ENCODE results near the gene PIGM.
"Not testable (repeated sequence)": the region's sequence is repeated elsewhere in the genome, so short reads cannot be mapped to it uniquely, and the experiment has no call there.

The PIGM gene

GRCh38 chr1:160058087-160058486 is 26.3 kb upstream of the PIGM start:
- no peak for DNase-seq

GRCh38 chr1:160056648-160057169 is 24.9 kb upstream of the PIGM start:
- peak in 1 of 2 donors; percentile 13 for DNase-seq

DNA sequence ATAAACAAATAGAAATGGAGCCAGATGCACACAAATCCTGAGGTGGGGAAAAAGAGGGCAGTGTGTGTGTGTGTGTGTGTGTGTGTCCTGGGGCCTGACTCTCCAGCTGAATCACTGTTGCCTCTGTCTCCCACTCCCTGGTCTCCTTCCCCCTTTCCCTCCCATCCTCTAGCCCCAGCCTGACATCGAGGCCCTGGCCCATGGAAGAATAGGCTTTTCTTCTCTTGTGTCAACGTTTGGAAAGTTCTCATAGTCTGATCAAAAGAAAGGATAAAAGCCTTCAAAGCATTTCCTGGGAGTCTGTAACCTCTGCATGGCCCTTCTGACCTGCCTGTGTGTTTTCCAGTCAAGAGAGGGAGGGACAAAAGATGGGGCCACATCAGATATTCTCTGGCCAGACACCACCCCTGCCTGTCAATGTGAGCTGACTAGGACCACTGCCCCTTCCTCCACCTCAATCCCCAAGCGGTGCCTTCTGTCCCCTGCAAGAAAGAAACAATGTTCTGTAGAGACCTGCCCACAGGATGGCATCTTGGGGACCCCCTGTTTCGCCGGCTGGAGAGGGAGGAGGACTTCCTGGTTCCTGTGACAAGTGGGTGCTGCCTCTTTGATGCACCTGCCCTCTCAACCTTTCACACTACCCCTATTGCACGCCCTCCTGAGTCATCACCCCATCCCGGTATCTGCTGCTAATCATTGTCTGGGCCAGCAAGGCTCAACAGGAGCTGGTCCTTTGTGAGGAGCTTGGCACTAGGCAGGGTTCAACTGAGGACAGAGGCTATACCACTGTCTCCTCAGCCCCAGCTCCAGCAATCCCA is 22.0 kb upstream of the PIGM start:
- DNase-seq: no peak

DNA sequence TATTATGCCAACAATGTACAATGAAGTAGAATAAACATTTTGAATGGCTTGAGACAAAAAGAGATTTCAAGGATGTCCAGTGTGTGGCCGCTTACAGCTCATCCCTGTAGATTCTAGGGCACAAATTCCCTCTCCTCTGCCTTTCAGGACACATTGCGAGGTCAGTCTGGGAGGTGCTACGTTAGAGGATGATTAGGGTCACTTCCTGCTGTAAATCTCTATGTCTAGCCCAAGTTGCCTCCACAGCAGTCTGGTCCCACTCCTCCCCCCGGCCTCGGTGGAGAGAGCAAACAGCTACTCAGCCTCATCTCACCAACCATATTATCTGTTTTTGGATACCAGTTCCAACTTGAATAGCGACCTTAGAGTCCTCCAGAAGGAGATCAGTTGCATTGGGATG is 21.1 kb upstream of the PIGM start:
- DNase-seq: no peak

DNA sequence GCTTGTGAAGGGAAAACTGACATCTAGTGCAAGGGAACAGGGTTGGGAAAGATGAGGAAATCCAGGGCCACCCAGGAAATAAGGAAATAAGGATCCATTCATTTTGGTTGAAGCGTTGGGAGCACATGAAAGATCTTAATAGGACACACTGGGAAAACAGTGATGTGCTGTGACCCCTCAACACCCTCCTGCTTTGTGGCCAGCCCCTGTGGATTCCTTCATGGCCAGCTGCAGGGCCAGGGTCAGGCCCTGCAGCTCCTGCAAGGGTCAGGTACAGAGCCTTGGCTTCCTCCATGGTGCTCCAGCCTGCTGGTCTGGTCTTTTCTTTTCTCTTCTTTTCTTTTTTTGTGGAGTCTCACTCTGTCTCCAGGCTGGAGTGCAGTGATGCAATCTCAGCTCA is 18.8 kb upstream of the PIGM start:
- DNase-seq: no peak

- DNase-seq: not testable (repeated sequence)
Measured at GRCh38 chr1:160050182-160050581, 18.4 kb upstream of the PIGM start.

- DNase-seq: no peak
Measured at GRCh38 chr1:160049101-160049500, 17.3 kb upstream of the PIGM start.

DNA sequence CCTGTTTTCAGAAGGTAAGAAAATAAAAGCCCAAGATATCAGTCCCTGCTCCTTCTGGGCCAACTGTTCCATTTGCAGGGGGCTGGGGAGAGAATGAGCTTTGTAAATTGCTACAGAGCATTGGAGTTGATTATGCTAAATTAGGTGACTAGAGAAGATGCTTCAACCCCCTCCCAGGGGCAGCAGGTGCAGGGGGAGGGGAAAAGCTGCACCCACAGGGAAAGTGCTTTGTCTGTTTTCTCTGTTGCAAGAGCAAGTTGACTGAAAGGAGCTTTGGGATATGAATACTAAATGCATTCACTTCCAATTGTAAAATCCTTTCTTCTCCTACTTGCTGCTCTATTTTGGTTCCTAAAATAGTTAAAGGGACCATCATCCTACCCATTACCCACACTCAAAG is 16.5 kb upstream of the PIGM start:
- no peak for DNase-seq

DNA sequence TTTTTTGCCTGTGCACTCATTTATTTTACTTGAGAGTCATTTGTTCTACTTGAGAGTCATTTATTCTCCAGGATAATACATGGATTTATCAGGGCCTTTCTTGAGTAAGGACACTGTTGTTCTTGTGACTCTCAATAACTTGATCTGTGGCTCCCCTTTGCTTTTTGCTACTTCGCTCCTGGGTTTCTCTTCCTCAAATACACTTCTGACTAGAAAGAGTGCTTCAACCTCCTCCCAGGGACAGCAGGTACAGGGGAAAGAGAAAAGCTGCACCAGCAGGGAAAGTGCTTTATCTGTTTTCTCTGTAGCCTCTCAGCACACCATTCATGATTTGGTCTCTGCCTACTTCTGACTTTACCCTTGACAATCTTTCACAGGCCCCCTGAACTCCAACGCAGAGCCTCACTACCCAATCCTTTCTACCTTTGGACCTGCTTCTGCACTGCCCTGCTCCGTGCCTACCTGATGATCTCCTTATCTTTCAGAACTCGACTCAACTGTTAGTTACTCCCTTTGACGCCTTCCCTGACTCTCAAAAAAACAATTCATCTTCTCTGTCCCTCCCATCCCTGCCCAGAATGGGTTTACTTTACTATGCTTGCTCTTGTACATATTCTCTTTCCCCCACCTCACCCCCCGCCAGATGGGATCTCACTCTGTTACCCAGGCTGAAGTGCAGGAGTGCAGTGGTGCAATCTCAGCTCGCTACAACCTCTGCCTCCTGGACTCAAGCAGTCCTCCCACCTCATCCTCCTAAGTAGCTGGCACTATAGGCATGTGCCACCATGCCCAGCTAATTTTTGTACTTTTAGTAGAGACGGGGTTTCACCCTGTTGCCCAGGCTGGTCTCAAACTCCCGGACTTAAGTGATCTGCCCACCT is 15.6 kb upstream of the PIGM start:
- no peak for DNase-seq

GRCh38 chr1:160046494-160047110 is 14.8 kb upstream of the PIGM start:
- peak; percentile 44 to 82 for DNase-seq

DNA sequence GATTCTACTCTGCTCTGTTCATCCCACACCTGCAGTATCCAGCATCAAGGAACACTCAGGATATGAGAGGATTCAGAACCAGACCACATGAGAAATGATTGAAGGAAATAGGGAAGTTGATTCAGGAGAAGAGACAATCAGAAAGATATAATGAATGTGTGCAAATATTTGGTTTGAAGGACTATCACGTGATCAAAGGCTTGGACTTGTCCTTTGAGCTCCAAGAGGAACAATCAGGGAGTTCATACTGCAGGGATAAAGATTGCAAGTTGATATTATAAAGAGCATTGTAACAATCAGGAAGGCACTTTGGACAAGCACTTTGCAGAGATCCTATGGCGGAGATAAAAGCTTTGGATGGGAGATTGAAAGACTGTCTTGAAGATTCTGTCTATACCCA is 13.9 kb upstream of the PIGM start:
- no peak for DNase-seq

DNA sequence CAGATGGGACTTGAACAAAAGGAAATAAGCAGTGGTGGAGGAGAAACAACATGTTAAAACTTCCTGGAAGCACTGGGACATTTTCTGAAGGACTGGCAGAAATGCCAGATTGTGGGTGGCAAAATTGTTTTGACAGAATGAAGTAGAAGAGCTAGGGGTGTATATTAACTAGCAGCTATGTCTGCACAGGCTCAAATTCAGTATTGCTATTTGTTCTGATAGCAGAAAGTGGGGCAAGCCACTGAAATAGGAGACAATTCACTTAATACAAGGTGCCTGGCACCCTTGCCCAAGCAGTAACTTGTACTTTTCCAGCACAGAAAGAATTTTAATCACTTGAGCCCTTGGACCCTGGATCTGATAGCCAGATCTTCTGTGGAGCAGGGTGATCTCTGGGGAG is 11.8 kb upstream of the PIGM start:
- DNase-seq: no peak

DNA sequence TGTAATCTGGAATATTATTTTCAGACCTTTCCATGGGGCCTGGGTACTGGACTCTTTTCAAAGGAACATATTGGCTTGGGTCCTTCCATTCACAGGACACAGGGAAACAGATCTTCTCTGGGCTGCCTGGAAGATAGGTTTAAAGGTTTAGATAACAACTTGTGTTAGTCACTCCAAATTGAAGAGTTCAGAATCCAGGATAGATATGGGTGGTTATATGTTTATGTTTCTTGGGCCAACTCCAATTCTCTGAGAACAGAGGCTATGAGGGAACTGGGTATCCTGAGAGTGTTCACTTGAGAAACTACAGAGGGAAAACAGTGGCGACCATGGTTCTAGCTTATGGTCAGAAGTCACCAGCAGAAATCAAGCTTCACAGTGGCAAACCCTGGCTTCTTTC is 8.7 kb upstream of the PIGM start:
- no peak for DNase-seq

DNA sequence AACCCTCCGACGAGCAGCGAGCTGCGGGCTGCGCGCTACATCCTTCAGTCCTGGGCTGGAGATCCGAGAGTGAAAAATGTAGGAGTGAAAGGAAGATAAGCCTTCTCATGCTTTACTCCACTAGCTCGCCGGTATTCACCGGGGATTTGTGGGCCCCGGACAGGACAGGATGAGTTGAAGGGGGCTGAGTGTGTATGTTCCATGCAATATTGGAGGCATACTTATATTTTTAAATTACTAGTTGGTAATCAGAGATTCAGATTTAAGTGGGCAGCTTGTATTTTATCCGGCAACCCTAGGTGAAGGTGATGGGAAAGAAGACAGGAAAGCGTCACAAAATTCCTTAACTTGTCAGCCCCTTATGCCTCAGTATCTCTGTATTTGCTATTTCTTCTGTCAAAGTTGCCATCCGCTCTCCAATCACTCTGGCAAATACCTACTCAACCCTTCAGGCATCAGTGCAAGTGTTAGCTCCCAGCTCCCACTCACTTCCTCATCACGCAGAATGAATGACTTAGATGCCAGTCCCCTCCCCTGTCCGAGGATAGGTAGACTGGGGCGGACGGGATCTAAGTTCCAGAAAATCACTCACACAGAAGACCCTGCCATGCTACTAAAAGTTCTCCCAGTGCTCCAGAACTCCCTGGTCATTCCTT is 503 bp upstream of the PIGM start:
- no peak for DNase-seq

GRCh38 chr1:160030657-160031364 is 979 bp downstream of the PIGM start:
- DNase-seq: no peak

- no peak for DNase-seq
Measured at GRCh38 chr1:160028426-160028825, 3.4 kb downstream of the PIGM start.

- DNase-seq: no peak
Measured at GRCh38 chr1:160025314-160025713, 6.5 kb downstream of the PIGM start.

- DNase-seq: no peak
Measured at GRCh38 chr1:160024195-160024905, 7.4 kb downstream of the PIGM start.

GRCh38 chr1:160022330-160023310 is 9.2 kb downstream of the PIGM start:
- no peak for DNase-seq

DNA sequence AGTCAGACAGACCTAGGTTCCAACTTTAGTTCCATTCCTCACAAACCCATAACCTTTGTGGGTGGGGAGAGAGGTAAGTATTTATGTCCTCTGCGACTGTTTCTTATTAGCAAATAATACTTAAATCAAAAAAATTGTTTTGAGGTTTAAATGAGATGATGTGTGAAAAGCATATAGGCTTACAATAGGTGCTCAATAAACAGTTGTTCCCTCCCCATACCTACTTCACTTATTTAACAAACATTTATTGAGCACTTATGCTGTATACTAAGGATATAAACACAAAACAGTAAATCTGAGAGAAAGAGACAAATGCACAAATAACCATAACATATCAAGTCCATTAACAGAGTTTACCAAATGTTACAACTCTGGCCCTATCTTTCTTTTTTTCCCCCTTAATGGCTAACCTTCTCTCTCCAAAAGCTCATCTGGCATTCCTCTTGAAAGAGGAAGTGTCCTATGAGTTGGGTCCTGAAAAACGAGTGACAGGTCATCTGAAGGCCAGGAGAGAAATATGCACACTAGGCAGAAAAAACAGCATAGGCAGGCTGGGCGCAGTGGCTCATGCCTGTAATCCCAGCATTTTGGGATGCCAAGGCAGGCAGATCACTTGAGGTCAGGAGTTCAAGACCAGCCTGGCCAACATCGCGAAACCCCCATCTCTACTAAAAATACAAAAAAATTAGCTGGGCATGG is 10.3 kb downstream of the PIGM start:
- no peak for DNase-seq

Measured in inflammatory macrophage treated with lipopolysaccharide for 1 hour (primary cell).